DND-41 (cell line): ENCODE results near the gene ACAT2.

Experiments
- CTCF ChIP-seq: IDR thresholded peaks from 2 replicates; pipeline ENCODE4 v1.5.1; 2012; ENCODE audit warnings: borderline replicate concordance, low read length, moderate library complexity, mild to moderate bottlenecking; ENCODE audit not compliant: poor library complexity, severe bottlenecking; ENCODE audit errors: extremely low read depth
- EZH2 ChIP-seq: IDR thresholded peaks from 3 replicates; pipeline ENCODE4 v1.6.1; 2012; ENCODE audit warnings: borderline replicate concordance, low read depth, mild to moderate bottlenecking, moderate library complexity, low read length, inconsistent platforms; ENCODE audit not compliant: severe bottlenecking

GRCh38 chr6:159828074-159828473 lies 66.2 kb downstream of the ACAT2 start:
- no peak for TF ChIP-seq CTCF
- no peak for TF ChIP-seq EZH2
